Right lobe of liver (tissue), 4 donors: ENCODE measurements around the gene ISYNA1.

Source experiments
- POLR2A ChIP-seq: fragments of 450-650 bp; IDR thresholded peaks from one replicate; pipeline ENCODE4 v1.6.1; 2017; ENCODE audit warnings: antibody characterized with exemption, mild to moderate bottlenecking
- TF ChIP-seq, protein P1 (sequence below), 4 donors: fragments of 200-600 bp in 3 of 4; fragments of 450-650 bp in 1 of 4; IDR thresholded peaks; one replicate each; pipeline versions ENCODE4 v1.5.1 to v1.8.0; 2016 to 2022; ENCODE audit warnings: antibody characterized with exemption in 4 of 4, mild to moderate bottlenecking in 2 of 4
- donor health status: DM: no; HTN: no; CAD: no.
- donor health status: DM: no; HTN: no; CAD: no.
- donor health status: DM: no; HTN: yes; CAD: no.

DNA sequence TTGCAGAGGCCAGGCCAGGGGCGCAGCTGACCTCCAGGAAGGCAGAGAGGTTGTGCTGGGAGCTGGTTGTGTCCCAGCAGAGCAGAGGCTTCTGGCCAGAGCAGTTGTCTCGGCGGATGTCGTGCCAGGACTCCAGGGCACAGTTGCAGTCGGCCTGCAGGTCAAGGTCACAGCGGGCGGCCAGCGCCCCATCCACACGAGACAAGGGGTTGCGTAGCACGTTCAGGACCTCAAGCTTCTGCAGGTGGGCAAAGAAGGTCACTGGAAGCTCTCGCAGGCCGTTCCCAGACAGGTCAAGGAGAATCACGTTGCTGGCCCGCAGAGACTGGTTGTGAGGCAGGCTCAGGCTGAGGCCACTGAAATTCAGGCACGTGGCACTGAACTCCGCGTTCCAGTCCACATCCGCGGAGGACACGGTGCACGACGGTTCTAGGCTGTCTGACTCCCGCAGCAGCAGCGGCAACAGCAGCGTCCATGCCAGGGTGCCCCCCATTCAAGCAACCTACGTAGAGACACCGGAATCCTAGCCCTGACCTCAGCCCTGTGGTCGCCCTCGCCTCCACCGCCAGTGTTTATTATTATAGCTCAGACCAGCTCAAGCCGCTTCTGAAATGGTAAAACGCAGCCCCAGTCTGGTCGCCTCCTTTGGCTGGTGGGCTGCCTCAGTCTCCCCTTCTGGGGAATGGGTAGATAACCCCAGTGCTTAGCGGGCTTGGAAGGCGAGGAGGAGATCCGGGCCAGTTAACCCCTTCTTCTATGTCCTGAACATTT, 41.3 kb downstream of the ISYNA1 start:
- no peak for TF ChIP-seq POLR2A
- TF ChIP-seq, protein P1, sequence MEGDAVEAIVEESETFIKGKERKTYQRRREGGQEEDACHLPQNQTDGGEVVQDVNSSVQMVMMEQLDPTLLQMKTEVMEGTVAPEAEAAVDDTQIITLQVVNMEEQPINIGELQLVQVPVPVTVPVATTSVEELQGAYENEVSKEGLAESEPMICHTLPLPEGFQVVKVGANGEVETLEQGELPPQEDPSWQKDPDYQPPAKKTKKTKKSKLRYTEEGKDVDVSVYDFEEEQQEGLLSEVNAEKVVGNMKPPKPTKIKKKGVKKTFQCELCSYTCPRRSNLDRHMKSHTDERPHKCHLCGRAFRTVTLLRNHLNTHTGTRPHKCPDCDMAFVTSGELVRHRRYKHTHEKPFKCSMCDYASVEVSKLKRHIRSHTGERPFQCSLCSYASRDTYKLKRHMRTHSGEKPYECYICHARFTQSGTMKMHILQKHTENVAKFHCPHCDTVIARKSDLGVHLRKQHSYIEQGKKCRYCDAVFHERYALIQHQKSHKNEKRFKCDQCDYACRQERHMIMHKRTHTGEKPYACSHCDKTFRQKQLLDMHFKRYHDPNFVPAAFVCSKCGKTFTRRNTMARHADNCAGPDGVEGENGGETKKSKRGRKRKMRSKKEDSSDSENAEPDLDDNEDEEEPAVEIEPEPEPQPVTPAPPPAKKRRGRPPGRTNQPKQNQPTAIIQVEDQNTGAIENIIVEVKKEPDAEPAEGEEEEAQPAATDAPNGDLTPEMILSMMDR (IDR thresholded peaks at IDR 0.05): no peak
